Astrocyte (in vitro differentiated cells and primary cell): ENCODE data around the gene SMAP1.

ENCODE experiments used
- CTCF ChIP-seq: IDR thresholded peaks from 2 replicates; pipeline ENCODE4 v1.5.1; 2011; ENCODE audit warnings: low read depth, mild to moderate bottlenecking, inconsistent platforms, low read length, moderate library complexity; ENCODE audit not compliant: insufficient read depth
- EZH2 ChIP-seq: IDR thresholded peaks from 2 replicates; pipeline ENCODE4 v1.6.1; 2012; ENCODE audit warnings: mild to moderate bottlenecking, low read length, inconsistent platforms; ENCODE audit not compliant: insufficient read depth

GRCh38 chr6:70725817-70726415 lies 58.2 kb downstream of the SMAP1 start:
- no peak for TF ChIP-seq CTCF
- TF ChIP-seq EZH2: no peak
